Measurements from ENCODE around the gene ATP11B.
"Not testable (repeated sequence)": the region's sequence is repeated elsewhere in the genome, so short reads cannot be mapped to it uniquely, and the experiment has no call there.

The ATP11B gene

GRCh38 chr3:182837855-182838454, 44.7 kb downstream of the ATP11B start:
- DNase-seq = peak; percentile 27

- DNase-seq = no peak
Measured at GRCh38 chr3:182843478-182843877, 50.2 kb downstream of the ATP11B start.

- no peak for DNase-seq
Measured at GRCh38 chr3:182848906-182849305, 55.6 kb downstream of the ATP11B start.

- DNase-seq = no peak
Measured at GRCh38 chr3:182855076-182855475, 61.8 kb downstream of the ATP11B start.

DNA sequence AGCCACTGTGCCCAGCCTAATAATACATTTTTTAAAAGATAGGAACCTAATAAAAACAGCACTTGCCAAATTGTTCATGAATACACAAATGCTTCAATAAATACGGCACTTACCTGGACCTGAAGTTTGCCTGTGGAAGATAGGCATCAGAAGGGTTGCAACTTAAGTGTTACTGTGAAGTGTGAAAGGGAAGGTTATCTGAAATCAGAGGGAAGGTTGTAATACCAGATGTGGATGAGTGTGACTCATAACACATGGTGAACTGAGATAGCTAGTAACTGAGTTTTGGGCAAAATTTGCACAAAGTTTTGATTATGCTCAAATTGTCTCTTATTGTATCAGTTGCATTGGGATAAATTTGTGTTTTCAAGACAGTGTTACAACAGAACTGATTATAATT, 68.0 kb downstream of the ATP11B start:
- no peak for DNase-seq

GRCh38 chr3:182862159-182862860, 69.0 kb downstream of the ATP11B start:
- no peak for DNase-seq

DNA sequence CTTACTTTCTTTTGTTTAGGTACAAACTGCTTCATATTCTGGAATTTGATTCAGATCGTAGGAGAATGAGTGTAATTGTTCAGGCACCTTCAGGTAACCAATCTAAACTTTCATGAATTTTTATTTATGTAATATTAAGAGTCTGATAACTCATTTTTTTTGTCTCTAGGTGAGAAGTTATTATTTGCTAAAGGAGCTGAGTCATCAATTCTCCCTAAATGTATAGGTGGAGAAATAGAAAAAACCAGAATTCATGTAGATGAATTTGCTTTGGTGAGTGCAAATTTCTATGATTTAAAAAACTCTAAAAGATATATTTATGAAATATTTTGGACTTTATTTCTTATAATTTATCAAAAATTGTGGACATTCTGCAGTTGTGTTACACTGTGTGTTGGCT, 75.8 kb downstream of the ATP11B start:
- DNase-seq = no peak

DNA sequence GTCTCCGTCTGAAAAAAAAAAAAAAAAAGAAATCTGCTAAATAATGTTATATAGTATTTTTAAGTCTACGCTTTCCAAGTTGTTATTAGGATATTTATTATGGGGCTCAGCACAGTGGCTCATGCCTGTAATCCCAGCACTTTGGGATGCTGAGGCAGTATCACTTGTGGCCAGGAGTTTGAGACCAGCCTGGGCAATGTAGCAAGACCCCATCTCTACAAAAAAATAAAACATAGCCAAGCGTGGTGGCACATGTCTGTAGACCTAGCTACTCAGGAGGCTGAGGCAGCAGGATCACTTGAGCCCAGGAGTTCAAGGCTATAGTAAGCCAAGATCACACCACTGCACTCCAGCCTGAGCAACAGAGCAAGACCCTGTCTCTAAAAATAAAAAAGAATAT, 77.6 kb downstream of the ATP11B start:
- DNase-seq = not testable (repeated sequence)

- DNase-seq = no peak
Measured at GRCh38 chr3:182879031-182879611, 85.8 kb downstream of the ATP11B start.

DNA sequence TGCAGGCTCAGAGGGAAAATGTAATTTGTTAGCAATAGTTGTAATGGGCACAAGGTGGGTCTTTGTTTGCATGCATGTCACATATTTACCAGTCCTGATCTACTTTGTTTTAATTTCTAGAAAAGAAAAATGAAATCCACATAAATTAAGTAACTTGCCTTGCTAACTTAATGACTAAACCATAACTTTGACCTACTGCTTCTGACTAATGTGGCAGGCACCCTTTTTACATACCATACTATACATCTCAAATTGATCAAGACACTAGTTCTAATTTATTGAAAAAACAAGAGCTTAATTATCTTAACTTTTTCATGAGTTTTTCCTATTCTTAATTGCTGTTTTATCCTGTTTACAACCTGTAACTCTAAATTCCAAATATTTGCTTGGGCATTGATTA, 93.2 kb downstream of the ATP11B start:
- DNase-seq = no peak

DNA sequence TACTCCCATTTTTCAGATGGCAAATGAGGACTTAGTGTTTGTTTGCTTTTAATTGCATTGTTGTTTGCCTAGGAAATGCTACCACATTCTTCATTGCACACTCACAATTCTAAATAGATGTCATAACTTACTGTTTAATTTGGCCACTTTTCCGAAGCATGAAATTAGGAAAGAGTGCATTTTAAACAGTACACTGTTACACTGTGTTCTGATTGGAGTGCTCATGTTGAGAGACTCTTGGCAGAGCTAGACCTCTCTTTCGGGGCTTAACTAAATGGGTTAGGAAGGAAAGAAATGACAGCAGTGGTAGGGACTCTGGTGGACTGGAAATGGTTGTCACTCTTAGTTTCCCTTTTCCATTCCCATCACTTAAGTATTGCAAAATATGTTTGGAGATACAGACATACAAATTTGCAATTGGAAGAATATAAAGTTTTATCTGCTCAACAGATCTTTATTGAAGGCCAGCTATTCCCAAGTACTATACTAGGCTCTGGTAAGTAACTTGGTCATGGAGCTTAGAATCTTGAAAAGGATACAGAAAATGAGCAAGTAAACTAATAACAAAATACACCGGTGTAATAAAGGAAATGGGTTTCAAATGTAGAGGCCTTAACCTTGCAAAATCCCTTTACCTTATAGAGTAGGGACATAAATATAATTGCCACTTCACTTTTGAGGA, 96.8 kb downstream of the ATP11B start:
- no peak for DNase-seq

GRCh38 chr3:182891364-182891763, 98.1 kb downstream of the ATP11B start:
- no peak for DNase-seq

DNA sequence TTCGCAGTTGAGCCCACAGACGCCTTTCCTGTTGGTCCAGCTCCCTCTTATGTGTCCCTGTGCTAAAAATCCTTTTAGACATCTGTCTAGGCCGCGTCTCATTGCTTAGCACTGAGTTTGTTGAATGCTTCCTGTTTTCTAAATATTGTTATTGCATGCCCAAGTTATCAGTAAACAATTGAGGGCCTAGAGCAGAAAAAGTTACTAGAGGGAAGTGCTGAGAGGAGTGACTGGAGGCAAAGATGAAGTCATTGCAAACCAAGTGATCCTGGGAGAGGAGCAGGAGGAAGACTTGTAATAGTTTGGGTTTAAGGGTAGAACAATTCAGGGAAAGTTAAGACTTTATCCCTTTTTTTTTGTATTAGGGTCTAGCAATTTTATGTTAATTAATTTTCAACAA, 98.9 kb downstream of the ATP11B start:
- no peak for DNase-seq

DNA sequence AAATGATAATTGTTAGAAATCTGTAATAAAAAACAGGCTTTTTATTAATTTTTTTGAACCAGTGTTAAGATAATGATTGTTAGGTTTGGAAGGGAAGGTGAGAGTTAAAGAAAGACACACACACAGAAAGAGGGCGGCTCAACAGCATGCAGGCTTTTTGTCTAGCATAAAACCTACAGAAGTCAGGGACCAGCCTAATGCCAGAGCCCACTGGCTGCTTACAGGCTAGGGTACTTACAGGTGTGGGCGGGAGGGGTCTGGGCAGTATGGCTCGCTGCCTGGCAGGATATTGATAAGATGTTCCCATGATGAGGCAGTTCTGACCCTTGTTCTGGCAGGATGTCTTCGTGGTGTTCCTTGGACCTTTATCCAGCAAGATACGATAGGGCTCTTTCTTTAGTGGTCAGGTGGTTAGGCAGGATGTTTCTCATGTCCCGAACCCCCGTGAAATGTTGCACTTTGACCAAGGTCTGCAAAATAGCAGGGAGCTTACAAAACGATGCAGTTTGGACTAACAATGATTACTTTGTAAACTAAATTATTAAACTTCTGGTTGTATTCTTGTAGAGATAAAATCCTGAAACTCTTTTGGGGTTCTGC, 102.3 kb downstream of the ATP11B start:
- DNase-seq = no peak

DNA sequence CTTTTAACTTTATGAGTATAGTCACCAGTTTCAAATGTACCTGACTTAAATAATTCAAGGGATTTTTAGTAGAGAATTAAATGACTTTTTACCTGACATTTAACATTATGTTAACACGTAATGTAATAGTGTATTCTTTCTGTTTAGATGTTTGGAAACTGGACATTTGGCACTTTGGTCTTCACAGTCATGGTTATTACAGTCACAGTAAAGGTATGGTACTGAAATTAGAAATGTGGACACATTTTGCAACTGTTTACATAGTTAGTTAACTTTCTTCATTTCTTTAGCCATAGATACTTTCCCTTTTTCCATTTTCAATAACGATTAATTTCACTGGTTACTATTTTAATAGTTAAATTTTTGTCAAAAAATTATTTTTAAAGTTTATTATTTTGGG, 103.2 kb downstream of the ATP11B start:
- DNase-seq = no peak

- DNase-seq = no peak
Measured at GRCh38 chr3:182902236-182902635, 108.9 kb downstream of the ATP11B start.

- no peak for DNase-seq
Measured at GRCh38 chr3:182904164-182904563, 110.9 kb downstream of the ATP11B start.

DNA sequence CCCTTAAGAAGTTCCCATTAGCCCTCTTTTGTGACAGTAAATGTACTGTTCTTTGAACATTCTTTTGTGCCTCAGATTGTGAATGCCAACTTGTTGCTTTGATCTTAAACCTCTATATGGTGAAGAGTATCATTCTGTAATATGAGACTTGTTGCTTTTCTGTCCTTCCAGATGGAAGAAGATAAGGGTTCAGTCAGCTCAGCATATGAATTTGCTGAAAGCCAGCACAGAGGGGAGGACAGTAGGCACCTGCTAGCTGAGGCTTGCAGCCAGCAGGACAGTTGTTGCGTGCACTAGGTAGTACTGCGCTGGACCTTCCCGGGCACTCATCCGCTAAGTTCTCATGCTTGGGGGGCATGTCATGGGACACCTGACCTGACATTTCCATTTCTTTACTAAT, 112.3 kb downstream of the ATP11B start:
- DNase-seq = no peak

DNA sequence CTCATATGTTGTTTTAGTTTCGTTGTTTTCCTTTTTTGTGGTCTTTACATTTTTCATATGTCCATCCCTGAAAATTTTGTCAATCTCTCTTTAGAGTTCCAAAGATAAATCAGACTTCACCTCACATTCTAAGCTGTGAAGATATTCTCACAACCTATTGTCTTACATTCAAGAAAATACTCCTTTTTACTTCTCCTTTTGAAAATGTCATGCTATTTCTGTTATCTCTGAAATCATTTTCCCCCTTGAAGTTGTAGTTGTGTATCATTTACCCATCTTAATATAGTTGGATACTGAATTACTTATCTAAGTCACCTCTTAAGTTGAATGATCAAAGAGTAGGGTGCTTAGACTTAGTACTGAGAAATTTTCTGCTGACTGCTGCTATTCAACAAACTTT, 112.7 kb downstream of the ATP11B start:
- DNase-seq = no peak

DNA sequence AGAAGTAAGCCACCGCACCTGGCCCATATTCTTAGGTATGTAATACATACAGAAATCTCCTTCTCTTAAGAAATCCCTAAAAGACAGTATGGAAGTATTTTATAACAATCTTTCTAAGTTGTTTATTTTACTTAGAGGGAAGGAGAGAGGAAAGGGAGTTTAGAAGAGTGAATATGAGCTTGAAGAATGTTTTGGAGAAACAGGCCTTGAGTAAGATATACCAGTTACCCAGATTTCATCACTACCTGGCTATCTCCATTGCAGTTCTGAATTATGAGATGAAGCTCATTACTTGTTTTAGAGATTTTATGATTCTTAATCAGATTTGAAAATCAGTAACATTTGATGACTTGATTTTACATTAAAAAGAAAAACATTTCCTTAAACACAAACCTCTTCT, 115.2 kb downstream of the ATP11B start:
- no peak for DNase-seq

- peak; percentile 14 for DNase-seq
Measured at GRCh38 chr3:182909318-182910040, 116.2 kb downstream of the ATP11B start.

DNA sequence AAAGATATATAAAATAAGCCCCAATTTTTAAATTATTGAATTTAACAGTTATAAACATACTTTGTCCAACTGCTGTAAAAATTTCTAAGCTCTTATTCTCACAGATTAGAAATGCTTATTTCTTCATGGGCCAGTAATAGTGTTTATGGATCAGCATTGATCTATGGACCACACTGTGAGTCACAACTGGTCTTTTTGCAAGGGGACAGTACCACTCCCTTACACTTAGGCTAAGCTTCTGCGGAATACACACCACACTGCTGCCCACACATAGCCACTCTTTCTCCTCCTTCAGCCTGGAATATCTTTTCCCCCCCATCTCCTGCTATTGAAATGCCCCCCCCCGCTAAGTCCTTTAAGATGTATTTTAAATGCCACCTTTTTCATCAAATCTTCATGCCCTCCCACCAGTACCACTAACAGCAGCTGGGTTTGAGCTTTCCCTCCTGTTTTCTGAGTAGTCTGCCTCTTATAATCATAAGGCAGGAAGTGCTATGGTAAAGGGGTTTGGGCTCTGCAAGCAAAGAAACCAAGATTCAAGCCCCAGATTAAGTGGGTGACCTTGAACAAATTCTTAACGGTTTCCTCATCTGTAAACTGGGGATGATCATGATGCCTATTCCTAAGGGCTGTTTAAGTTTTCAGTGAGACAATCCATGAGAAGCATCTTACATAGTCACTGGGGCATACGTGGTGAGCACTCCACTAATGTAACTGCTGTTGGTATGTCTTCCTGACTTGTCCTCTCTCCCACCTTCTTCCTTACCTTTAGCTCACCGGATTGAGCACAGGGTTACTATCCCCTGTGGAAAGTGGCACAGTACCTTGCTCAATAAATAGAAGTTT, 117.9 kb downstream of the ATP11B start:
- peak; percentile 8 for DNase-seq
